ENCODE measurements around the gene DAPK1.
A peak's percentile ranks its signal among the peaks of the same experiment; 100 is the strongest.

DAPK1 gene

GRCh38 chr9:87610200-87611155 is 112.8 kb downstream of the DAPK1 start:
- DNase-seq (ENCODE audit: low read depth, low spot score): no peak

DNA sequence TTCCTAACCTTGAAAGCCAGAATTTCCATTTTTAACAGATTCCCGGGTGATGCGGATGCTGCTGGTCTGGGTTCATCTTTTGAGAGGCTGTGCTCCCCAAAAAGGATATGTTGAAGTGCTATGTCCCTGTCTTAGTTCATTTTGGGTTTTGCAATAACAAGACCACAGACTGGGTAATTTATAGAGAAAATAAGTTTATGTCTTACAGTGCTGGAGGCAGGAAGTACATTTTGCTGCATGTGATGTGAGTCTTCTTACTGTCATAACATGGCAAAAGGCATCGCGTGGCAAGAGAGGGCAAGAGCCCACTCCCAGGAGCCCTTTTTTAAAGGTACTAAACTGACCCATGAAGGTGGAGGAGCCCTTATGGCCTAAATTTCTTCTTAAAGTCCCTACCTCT is 114.1 kb downstream of the DAPK1 start:
- no peak for DNase-seq (ENCODE audit: low read depth, low spot score)

DNA sequence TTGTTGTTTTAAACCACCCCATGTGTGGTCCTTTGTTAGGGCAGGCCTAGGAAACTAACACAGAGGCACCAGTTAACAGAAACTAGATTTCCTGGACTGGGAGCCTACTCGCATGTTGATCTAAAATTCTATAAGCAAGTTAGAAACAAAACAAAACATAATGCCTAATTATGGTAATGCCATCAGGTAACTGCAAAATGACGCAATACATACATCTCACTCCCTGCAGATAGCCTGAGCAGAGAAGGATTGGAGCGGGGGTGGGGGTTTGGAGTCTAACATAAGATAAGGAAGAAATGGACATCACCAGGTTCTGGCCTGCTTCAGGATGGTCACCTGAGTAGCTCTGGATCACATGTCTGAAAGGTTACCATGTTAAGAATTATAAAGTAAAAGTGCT is 114.9 kb downstream of the DAPK1 start:
- no peak for DNase-seq (ENCODE audit: low read depth, low spot score)

DNA sequence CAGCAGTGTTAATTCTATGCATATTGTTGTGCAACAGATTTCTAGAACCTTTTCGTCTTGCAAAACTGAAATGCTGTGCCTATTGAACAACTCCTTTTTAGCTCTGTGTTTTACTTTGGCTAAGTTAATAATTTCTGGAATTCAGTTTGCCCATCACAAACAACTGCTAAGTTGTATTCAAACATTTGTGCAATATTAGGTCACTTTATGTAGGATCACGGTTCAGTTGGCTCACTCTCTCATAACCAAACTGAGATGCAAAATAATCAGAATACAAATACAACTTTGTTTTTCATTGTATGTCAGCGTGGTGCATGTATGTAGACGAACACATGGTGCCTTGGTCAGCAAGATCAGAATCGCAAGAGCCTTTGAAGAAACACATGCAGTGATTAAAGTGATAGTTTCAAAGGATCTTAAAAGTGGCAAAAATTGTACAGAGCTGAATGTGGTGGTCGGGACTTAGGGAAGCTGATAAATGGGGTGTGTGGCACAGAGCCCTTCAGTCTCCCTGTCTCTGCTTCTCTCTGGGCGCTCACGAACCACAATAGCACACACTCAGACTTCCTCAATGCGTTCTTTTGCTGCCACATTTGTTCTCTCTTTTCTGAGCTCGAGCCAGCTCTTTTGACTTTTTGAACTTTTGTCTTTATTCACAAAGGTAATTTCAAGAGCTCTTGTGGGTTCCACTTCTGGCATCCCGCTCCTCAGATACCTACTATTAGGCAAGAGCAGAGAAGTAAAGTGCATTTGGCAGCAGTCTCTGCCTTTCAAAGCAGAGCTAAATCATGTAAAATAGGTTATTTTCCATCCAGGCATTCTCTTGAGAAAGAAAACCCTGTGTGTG is 115.8 kb downstream of the DAPK1 start:
- peak; percentile 73 for DNase-seq (ENCODE audit: low read depth, low spot score)

DNA sequence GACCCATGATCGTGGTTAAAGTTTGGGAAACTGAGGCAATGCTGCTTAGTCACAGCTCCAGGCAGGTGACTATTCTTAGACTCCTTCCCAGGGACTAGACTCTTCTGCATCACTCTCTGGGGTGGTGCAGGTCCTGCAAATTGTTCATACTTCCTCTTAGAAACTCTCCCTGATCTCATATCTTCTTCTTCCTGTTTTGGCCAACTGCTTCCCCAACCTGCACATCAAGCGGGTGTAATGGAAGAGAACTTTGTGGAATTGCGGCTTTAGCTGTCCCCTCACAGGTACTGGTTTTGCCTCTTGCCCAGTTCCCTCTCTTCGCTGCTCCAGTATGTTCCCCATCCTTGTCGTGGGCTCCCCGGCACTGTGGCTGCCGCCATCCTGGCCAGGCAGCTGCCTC is 116.7 kb downstream of the DAPK1 start:
- no peak for DNase-seq (ENCODE audit: low read depth, low spot score)

GRCh38 chr9:87615136-87615535 is 117.5 kb downstream of the DAPK1 start:
- DNase-seq (ENCODE audit: low read depth, low spot score): no peak

DNA sequence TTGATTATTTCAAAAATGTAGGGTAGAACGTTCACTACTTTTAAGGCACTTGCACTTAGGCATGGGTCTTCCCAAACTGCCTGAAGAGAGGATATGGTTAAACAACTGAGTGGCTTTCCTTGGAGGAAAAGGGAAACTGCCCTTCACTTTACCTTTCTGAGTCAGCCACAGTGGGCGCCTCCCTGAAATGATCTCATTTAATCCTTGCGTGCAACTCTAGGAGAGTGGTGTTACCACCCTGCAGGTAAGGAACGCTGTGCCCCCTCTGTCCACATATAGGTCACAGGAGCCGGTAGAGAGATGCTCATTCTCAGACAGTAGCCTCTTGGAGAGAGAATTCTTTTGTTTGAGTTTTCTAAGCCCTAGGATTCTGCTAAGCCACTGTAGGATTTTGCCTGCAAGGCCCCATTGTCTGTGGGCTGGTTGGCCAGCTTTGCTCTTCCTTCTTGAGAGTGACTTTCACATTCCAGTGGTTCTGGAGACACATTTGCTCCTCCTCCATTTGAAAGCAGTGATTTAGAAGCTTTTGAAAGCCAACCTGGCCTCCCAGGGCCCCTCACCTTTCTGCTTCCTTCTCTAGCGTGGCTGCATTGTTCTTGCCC is 118.0 kb downstream of the DAPK1 start:
- DNase-seq (ENCODE audit: low read depth, low spot score): peak; percentile 40

GRCh38 chr9:87618226-87618625 is 120.6 kb downstream of the DAPK1 start:
- no peak for DNase-seq (ENCODE audit: low read depth, low spot score)

DNA sequence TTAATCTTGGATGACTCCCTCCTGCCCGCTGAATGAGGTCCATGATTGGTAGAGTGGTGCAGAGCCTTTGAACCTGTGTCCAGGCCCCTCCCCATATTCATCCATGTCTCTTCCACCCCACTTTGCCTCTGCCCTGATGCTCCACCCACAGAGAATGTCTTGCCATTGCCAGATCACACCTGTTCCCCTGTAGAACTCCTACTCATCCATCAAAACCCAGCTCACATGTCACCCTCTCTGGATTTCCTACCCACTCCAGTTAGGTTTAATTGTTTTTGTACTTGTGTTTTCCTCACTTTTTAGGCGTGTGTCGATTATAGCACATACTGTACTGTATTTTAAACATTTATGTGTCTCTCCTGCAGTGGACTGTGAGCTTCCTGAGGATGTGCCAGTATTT is 121.3 kb downstream of the DAPK1 start:
- no peak for DNase-seq (ENCODE audit: low read depth, low spot score)

DNA sequence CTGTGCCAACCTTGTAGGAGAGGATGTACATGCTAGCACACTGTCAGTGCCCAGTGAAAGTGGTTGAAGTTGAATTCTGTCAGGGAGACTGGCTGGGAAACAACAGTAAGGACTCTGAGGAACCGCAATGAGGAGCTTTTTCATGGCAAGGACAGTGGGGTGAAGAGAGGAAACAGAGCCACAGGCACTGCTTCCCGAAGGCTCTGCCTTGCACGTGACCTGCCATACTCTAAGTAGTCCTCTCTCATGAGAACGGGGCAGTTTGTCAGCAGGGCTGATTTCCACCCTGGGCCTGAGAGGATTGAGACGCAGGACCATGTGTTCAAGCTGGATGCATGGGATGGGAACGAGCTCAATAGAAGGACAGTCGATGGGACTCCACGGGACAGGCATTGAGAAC is 121.7 kb downstream of the DAPK1 start:
- no peak for DNase-seq (ENCODE audit: low read depth, low spot score)

DNA sequence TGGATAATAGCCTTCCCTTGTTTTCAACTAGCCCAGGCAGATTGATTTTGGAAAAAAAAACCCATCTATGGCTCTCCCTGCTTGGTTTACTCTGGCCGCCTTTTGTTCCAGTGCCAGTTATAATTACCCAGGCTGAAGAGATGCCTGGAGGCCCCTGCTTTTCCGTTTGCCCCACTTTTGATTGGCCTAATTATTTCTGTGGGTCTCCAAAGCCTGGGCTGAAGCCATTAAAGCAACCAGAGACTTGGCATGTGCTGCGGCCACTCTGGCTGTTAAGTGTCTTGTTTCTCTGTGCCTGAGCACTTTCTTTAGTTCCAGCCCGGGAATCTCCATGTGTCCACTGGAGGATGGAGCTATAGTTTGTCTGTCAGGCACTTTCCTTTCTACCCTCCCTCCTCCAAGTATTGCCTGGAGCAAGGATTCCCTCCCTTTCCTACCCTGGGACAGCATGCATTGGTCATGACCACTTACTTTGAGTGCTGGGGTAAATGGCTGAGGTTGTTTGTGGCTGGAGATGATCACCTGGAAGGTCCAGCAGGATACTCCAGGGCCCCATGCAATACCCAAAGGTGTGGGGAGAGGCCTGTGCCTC is 123.2 kb downstream of the DAPK1 start:
- DNase-seq (ENCODE audit: low read depth, low spot score): peak; percentile 74

- DNase-seq (ENCODE audit: low read depth, low spot score): no peak
Measured at GRCh38 chr9:87622098-87622497, 124.4 kb downstream of the DAPK1 start.

- no peak for DNase-seq (ENCODE audit: low read depth, low spot score)
Measured at GRCh38 chr9:87622923-87623322, 125.3 kb downstream of the DAPK1 start.

DNA sequence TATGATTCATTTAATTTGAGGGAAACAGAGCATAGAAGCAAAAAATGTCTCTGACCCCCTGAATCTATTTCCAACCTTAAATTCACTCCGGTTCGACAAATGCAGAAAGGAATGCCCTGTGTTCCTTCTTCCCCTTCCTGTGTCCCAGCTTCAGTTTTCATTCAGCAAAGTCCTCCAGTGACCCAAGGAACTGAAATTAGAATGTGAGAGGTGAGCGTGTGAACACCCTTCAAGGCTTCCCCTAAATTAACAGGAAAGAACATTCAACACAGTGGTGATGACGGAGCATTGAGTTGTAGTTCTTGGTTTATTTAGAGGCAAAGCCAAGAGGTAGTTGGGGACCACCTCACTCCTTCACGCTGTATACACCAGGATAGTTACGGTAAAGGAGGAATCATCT is 130.7 kb downstream of the DAPK1 start:
- DNase-seq (ENCODE audit: low read depth, low spot score): no peak

DNA sequence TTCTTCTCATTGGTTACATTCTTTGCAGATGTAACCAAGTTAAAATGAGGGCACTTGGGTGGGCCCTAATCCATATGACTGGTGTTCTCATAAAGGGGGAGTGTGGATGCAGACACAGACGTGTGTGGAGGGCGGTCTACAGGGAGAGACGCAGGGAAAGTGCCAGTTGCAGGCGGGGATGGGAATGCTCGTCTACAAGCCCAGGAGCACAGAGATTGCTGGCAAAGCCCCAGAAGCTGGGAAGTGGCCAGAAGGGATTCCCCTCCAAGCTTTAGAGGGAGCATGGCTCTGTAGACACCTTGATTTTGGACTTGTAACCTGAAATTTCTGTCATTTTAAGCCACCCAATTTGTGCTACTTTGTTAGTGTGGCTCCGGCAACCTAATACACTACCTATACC is 131.4 kb downstream of the DAPK1 start:
- no peak for DNase-seq (ENCODE audit: low read depth, low spot score)

GRCh38 chr9:87630266-87630665 is 132.6 kb downstream of the DAPK1 start:
- no peak for DNase-seq (ENCODE audit: low read depth, low spot score)

GRCh38 chr9:87630846-87631245 is 133.2 kb downstream of the DAPK1 start:
- no peak for DNase-seq (ENCODE audit: low read depth, low spot score)

DNA sequence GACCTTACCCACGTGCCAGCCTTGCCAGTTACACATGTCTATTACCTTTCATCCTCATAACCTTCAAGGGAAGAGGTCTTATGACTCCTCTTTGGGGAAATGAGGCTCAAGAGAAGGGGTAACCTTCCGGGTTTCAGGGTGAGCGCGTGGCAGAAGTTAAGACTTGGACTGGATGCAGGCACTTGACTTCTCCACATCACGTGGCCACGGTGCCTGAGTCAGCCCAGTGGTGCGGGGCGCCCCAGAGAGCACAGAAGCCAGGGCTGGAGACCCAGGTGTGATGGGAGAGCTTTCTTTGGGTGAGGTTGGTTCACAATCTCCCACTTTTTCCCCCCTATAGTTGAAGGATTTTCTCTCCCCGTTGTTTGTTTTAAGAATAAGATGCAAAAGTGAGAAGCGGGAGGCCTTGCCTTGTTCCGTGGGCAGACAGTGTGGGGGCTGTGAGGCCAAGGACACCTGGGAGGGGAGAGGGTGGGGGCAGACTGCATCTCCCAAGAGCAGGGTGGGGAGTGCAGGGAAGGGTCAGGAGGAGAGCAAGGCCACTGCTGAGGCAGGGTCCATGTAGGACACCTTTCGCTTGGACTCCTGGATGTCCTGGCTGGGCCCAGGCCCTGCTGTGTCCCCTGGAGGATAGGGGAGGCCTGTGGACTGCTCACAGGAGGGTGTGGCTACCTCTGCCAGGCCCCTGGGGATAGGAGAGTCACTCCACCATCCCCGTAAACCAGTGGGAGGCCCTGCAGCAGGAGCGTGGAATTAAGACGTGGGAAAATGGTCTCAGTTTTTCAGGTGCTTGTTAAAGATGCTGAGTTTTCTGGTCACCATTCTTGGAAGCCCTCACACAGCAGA is 138.2 kb downstream of the DAPK1 start:
- no peak for DNase-seq (ENCODE audit: low read depth, low spot score)

- no peak for DNase-seq (ENCODE audit: low read depth, low spot score)
Measured at GRCh38 chr9:87638292-87638691, 140.6 kb downstream of the DAPK1 start.

DNA sequence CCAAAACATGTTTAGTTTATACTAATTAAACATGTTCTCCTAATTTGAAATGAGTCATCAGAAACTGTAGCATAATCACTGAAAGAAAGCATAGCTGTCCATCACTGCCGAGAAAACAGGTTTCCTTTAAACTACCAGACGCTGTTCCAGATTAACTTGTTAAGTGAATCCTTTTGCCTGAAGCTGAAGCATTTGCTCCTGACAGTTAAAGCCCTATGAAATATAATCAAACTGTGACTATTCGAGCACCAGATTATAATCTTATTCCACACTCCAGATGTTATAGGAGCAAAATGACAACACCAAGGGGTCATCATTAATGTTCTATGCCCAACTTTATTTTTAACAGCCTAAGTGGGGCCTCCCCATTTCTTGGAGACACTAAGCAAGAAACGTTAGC is 142.3 kb downstream of the DAPK1 start:
- DNase-seq (ENCODE audit: low read depth, low spot score): no peak

GRCh38 chr9:87640385-87640795 is 142.7 kb downstream of the DAPK1 start:
- DNase-seq (ENCODE audit: low read depth, low spot score): peak; percentile 94
